Measurements from ENCODE around the gene XXYLT1.

DNA sequence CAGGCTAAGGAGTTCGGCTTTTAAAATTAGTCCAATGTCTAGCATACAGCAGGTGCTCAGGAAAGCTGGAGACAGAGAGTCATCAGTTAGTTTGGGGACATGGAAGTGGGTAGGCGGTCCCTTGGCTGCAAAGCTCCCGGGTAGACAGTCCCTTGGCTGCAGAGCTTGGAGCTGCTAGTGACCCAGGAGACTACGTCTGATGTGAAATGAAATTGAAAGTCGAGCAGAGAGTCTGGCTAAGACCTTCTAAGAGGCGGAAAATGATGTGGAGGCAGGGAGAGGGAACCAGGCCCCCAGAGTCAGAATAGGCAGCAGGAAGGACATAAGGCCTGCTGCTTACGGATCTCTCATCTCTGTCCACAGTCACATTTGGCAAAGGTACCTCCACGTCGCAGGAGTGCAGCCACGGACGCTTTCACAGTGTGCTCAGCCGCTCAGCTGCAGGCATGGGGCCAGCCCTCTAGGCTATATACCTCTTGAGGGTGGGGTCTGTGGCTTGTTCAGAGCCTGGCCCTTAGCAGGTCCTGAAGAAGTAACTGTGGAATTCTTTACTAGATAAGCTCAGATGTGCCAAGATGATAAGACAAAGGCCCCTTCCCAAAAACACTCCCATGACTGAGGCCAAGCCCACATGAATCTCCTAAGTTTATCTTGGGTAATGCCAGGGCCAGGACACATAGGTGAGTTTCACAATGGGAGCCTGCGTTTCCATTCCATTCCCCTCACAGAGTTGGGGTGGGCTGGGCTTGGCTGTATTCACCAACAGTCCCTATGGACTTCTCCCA lies 131.7 kb downstream of the XXYLT1 start:
- TF ChIP-seq, protein P1, sequence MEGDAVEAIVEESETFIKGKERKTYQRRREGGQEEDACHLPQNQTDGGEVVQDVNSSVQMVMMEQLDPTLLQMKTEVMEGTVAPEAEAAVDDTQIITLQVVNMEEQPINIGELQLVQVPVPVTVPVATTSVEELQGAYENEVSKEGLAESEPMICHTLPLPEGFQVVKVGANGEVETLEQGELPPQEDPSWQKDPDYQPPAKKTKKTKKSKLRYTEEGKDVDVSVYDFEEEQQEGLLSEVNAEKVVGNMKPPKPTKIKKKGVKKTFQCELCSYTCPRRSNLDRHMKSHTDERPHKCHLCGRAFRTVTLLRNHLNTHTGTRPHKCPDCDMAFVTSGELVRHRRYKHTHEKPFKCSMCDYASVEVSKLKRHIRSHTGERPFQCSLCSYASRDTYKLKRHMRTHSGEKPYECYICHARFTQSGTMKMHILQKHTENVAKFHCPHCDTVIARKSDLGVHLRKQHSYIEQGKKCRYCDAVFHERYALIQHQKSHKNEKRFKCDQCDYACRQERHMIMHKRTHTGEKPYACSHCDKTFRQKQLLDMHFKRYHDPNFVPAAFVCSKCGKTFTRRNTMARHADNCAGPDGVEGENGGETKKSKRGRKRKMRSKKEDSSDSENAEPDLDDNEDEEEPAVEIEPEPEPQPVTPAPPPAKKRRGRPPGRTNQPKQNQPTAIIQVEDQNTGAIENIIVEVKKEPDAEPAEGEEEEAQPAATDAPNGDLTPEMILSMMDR (IDR thresholded peaks at IDR 0.05; ENCODE audit: insufficient read depth, low read length, poor library complexity, severe bottlenecking) = no peak
- no peak for TF ChIP-seq EZH2phosphoT487 (conservative IDR thresholded peaks at IDR 0.05; ENCODE audit: low read length)

All from SU-DHL-6 (cell line).